HCT116 (cell line): Measurements from ENCODE around the gene GRXCR1.

Source experiments
- EGR1 ChIP-seq: IDR thresholded peaks from 2 replicates; pipeline ENCODE4 v1.6.1; 2012; ENCODE audit warnings: low read depth
- EZH2phosphoT487 ChIP-seq: fragments of 200-600 bp; IDR thresholded peaks from 2 replicates; pipeline ENCODE4 v1.6.1; 2018; ENCODE audit warnings: antibody characterized with exemption, borderline replicate concordance
- MAX ChIP-seq: IDR thresholded peaks from 2 replicates; pipeline ENCODE4 v1.6.1; 2012
- POLR2A ChIP-seq: IDR thresholded peaks from 2 replicates; pipeline ENCODE4 v1.7.0; 2011; ENCODE audit warnings: borderline replicate concordance; ENCODE audit not compliant: insufficient read depth, insufficient read length; ENCODE audit errors: extremely low read depth
- POLR2AphosphoS5 ChIP-seq: IDR thresholded peaks from 2 replicates; pipeline ENCODE4 v1.6.1; 2011; ENCODE audit warnings: mild to moderate bottlenecking, low read depth, low read length, moderate library complexity
- REST ChIP-seq: IDR thresholded peaks from 2 replicates; pipeline ENCODE4 v1.6.1; 2012; ENCODE audit warnings: low read depth
- SP1 ChIP-seq: IDR thresholded peaks from 2 replicates; pipeline ENCODE4 v1.6.1; 2012; ENCODE audit warnings: low read depth
- ZFX ChIP-seq: fragments of 450-650 bp; IDR thresholded peaks from 2 replicates; pipeline ENCODE4 v1.6.1; 2017
- ZNF274 ChIP-seq: fragments of 200-500 bp; sonication (Bioruptor generic); IDR thresholded peaks from 2 replicates; pipeline ENCODE4 v1.6.1; 2014; ENCODE audit warnings: mild to moderate bottlenecking, low read depth, low read length, inconsistent platforms
- TF ChIP-seq, protein P1 (sequence below), 3 experiments: fragments of 200-600 bp in 1 of 3; sonication (generic) in 1 of 3; IDR thresholded peaks in 2 of 3; conservative IDR thresholded peaks in 1 of 3; 2 replicates each; pipeline ENCODE4 v1.5.1; 2012 to 2017; ENCODE audit warnings: low read depth in 2 of 3, low read length in 2 of 3, antibody characterized with exemption in 1 of 3, borderline replicate concordance in 1 of 3, control low read depth in 1 of 3, mild to moderate bottlenecking in 1 of 3, mixed read lengths in 1 of 3, mixed run types in 1 of 3, moderate library complexity in 1 of 3; ENCODE audit not compliant: insufficient read depth in 1 of 3

DNA sequence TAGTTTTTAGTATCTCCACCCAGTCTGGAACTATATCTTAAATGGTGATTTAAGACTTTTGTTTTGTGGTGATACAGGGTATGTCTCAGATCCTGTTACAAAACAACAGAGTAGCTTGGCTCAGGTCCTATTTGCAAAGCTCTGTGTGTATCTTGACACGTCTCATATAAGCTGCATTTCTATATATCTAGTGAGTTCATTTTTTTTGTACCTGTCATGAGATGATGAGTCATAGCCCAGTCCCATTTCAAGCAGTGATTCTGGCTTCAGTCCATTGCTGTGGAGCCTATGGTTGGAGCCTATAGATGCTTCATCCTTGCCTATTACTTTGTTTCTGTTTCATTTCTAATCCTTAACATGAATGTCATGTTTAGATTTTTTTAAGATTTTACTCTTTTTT lies 23.0 kb downstream of the GRXCR1 start:
- TF ChIP-seq, protein P1, sequence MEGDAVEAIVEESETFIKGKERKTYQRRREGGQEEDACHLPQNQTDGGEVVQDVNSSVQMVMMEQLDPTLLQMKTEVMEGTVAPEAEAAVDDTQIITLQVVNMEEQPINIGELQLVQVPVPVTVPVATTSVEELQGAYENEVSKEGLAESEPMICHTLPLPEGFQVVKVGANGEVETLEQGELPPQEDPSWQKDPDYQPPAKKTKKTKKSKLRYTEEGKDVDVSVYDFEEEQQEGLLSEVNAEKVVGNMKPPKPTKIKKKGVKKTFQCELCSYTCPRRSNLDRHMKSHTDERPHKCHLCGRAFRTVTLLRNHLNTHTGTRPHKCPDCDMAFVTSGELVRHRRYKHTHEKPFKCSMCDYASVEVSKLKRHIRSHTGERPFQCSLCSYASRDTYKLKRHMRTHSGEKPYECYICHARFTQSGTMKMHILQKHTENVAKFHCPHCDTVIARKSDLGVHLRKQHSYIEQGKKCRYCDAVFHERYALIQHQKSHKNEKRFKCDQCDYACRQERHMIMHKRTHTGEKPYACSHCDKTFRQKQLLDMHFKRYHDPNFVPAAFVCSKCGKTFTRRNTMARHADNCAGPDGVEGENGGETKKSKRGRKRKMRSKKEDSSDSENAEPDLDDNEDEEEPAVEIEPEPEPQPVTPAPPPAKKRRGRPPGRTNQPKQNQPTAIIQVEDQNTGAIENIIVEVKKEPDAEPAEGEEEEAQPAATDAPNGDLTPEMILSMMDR (IDR thresholded peaks at IDR 0.05 in 2 of 3, conservative IDR thresholded peaks at IDR 0.05 in 1 of 3; ENCODE audit: borderline replicate concordance in 1 of 3, insufficient read depth in 1 of 3, low read depth in 2 of 3, low read length in 2 of 3) = no peak
- TF ChIP-seq SP1 = no peak
- no peak for TF ChIP-seq EGR1
- no peak for TF ChIP-seq POLR2A
- TF ChIP-seq POLR2AphosphoS5 = no peak
- TF ChIP-seq ZNF274 = no peak
- TF ChIP-seq REST = no peak
- no peak for TF ChIP-seq EZH2phosphoT487
- TF ChIP-seq MAX = no peak
- no peak for TF ChIP-seq ZFX
